Cardiac muscle cell (in vitro differentiated cells and primary cell): ENCODE results near the gene PHRF1. TPM values are rescaled to one million over a fixed set of nuclear protein-coding genes. Genes with fewer than 3 reads are reported as not detected.

Source experiments
- DNase-seq, 2 donors: peaks; one replicate each; pipeline versions ENCODE4 v3.0.0 to v3.0.0-alpha.2; 2010 to 2017; ENCODE audit warnings: low read depth in 1 of 2, low spot score in 1 of 2
- H3K27ac ChIP-seq: fragments of 200-600 bp; sonication (generic); 2 replicates; pipeline ENCODE4 v1.5.1; 2016
- H3K27me3 ChIP-seq: fragments of 200-600 bp; sonication (generic); 2 replicates; pipeline ENCODE4 v1.6.0; 2016; ENCODE audit warnings: control low read depth
- H3K36me3 ChIP-seq: fragments of 200-600 bp; sonication (generic); 2 replicates; pipeline ENCODE4 v1.5.1; 2016; ENCODE audit warnings: control low read depth
- H3K4me1 ChIP-seq: fragments of 200-600 bp; sonication (generic); 2 replicates; pipeline ENCODE4 v1.8.1; 2017; ENCODE audit warnings: low read depth, mild to moderate bottlenecking, mixed run types
- H3K4me3 ChIP-seq: fragments of 200-600 bp; sonication (generic); 2 replicates; pipeline ENCODE4 v1.5.1; 2016; ENCODE audit warnings: mild to moderate bottlenecking
- H3K9me3 ChIP-seq: fragments of 200-600 bp; sonication (generic); 2 replicates; pipeline ENCODE4 v1.5.1; 2017; ENCODE audit warnings: low read depth, mild to moderate bottlenecking, control low read depth
- CTCF ChIP-seq: IDR thresholded peaks from 2 replicates; pipeline ENCODE4 v1.5.1; 2012; ENCODE audit warnings: low read depth, mild to moderate bottlenecking, low read length
- polyA plus RNA-seq: library from polyadenylated mRNA; unstranded; fragments of >200 nt; fragmentation: Nextera tagmentation; extraction: Ambion mirVana; gene quantifications from 2 replicates; pipeline ENCODE4 v1.2.1, GENCODE V29; 2016
- total RNA-seq: library from RNA; depleted of rRNA; stranded (reverse); fragments of >200 nt; gene quantifications from 2 replicates; pipeline ENCODE4 v1.2.3, GENCODE V29; 2016

Gene PHRF1
- total and polyA plus RNA-seq, 2 experiments from 2014 or later = 17.8 to 48.0 TPM

- no peaks in the 10 kb centered on the region for H3K36me3 ChIP-seq
- H3K4me1 ChIP-seq = peaks cover 32% of the 10 kb centered on the region
- DNase-seq = no peak
- no peaks in the 10 kb centered on the region for H3K9me3 ChIP-seq
- no peak for TF ChIP-seq CTCF
- peak overlapping the region; percentile 96 for H3K27ac ChIP-seq
- H3K27me3 ChIP-seq = no peaks in the 10 kb centered on the region
- H3K4me3 ChIP-seq = peak overlapping the region; percentile 98
Observed at GRCh38 chr11:577611-577894, 1.3 kb downstream of the PHRF1 start.

GRCh38 chr11:578276-579035 lies 2.2 kb downstream of the PHRF1 start:
- Histone ChIP-seq H3K27me3 (no peaks in the 10 kb centered on the region), H3K27ac (no peak overlapping the region), H3K36me3 (peaks cover 2% of the 10 kb centered on the region), H3K4me1 (peaks cover 29% of the 10 kb centered on the region), H3K4me3 (peak overlapping the region; percentile 98), H3K9me3 (no peaks in the 10 kb centered on the region)
- no peak for TF ChIP-seq CTCF
- DNase-seq = no peak

- no peak for TF ChIP-seq CTCF
- peaks cover 19% of the 10 kb centered on the region for H3K4me1 ChIP-seq
- DNase-seq = no peak
- peak overlapping the region; percentile 48 for H3K27ac ChIP-seq
- no peaks in the 10 kb centered on the region for H3K9me3 ChIP-seq
- H3K27me3 ChIP-seq = no peaks in the 10 kb centered on the region
- H3K4me3 ChIP-seq = no peak overlapping the region
- peaks cover 8% of the 10 kb centered on the region for H3K36me3 ChIP-seq
Observed at GRCh38 chr11:579830-580601, 3.7 kb downstream of the PHRF1 start.

GRCh38 chr11:581342-581741 lies 5.1 kb downstream of the PHRF1 start:
- Histone ChIP-seq H3K36me3 (peaks cover 8% of the 10 kb centered on the region), H3K4me3 (no peak overlapping the region), H3K27me3 (no peaks in the 10 kb centered on the region), H3K4me1 (peaks cover 19% of the 10 kb centered on the region), H3K9me3 (no peaks in the 10 kb centered on the region), H3K27ac (no peak overlapping the region)
- no peak for DNase-seq
- no peak for TF ChIP-seq CTCF

GRCh38 chr11:581752-582151 lies 5.5 kb downstream of the PHRF1 start:
- no peak for TF ChIP-seq CTCF
- no peak overlapping the region for H3K27ac ChIP-seq
- no peak overlapping the region for H3K4me3 ChIP-seq
- no peaks in the 10 kb centered on the region for H3K27me3 ChIP-seq
- no peak for DNase-seq
- peaks cover 19% of the 10 kb centered on the region for H3K4me1 ChIP-seq
- no peaks in the 10 kb centered on the region for H3K9me3 ChIP-seq
- H3K36me3 ChIP-seq = peaks cover 8% of the 10 kb centered on the region
